Liver (tissue), 3 donors: ENCODE measurements around the gene RFPL3.

ENCODE experiments used
- FOXA1 ChIP-seq: IDR thresholded peaks from 2 replicates; pipeline ENCODE4 v1.6.1; 2016; ENCODE audit warnings: antibody characterized with exemption
- HNF4A ChIP-seq, 2 donors: conservative IDR thresholded peaks; 2 replicates each; pipeline ENCODE4 v1.6.1; 2016; ENCODE audit warnings: antibody characterized with exemption in 2 of 2, mild to moderate bottlenecking in 2 of 2
- JUND ChIP-seq, 2 donors: IDR thresholded peaks; 2 replicates each; pipeline ENCODE4 v1.6.1; 2016; ENCODE audit warnings: antibody characterized with exemption in 2 of 2
- TF ChIP-seq, protein P1 (sequence below): fragments of 150-350 bp; IDR thresholded peaks from 2 replicates; pipeline ENCODE4 v1.5.1; 2017; ENCODE audit warnings: improper control_type of control experiment, low read depth, low read length; ENCODE audit not compliant: missing input control
- TF ChIP-seq, protein P2 (sequence below): IDR thresholded peaks from 2 replicates; pipeline ENCODE4 v1.6.1; 2016; ENCODE audit warnings: antibody characterized with exemption
- TF ChIP-seq, protein P3 (sequence below): IDR thresholded peaks from 2 replicates; pipeline ENCODE4 v1.6.1; 2016; ENCODE audit warnings: antibody characterized with exemption, mild to moderate bottlenecking
- TF ChIP-seq, protein P4 (sequence below): IDR thresholded peaks from 2 replicates; pipeline ENCODE4 v1.6.1; 2016; ENCODE audit warnings: antibody characterized with exemption
- donor health status: healthy.
- donor health status: healthy.

DNA sequence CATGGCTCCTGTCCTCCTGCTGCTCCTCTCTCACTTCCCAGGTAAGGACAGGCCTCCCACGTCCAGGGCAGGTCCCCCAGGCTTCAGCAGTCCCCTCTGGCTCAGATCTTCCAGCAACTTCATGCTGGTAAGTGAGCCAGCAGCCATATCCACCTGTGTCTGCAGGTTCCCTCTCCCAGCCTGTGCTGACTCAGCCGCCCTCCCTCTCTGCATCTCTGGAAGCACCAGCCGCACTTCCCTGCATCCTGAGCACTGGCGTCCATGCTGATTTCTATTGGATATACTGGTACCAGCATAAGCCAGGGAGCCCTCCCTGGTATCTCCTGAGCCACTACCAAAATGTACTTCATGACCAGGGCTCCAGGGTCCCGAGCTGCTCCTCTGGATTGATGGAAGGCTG is 19.0 kb downstream of the RFPL3 start:
- TF ChIP-seq, protein P1, sequence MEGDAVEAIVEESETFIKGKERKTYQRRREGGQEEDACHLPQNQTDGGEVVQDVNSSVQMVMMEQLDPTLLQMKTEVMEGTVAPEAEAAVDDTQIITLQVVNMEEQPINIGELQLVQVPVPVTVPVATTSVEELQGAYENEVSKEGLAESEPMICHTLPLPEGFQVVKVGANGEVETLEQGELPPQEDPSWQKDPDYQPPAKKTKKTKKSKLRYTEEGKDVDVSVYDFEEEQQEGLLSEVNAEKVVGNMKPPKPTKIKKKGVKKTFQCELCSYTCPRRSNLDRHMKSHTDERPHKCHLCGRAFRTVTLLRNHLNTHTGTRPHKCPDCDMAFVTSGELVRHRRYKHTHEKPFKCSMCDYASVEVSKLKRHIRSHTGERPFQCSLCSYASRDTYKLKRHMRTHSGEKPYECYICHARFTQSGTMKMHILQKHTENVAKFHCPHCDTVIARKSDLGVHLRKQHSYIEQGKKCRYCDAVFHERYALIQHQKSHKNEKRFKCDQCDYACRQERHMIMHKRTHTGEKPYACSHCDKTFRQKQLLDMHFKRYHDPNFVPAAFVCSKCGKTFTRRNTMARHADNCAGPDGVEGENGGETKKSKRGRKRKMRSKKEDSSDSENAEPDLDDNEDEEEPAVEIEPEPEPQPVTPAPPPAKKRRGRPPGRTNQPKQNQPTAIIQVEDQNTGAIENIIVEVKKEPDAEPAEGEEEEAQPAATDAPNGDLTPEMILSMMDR: no peak
- TF ChIP-seq, protein P2, sequence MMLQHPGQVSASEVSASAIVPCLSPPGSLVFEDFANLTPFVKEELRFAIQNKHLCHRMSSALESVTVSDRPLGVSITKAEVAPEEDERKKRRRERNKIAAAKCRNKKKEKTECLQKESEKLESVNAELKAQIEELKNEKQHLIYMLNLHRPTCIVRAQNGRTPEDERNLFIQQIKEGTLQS: no peak
- TF ChIP-seq, protein P3, sequence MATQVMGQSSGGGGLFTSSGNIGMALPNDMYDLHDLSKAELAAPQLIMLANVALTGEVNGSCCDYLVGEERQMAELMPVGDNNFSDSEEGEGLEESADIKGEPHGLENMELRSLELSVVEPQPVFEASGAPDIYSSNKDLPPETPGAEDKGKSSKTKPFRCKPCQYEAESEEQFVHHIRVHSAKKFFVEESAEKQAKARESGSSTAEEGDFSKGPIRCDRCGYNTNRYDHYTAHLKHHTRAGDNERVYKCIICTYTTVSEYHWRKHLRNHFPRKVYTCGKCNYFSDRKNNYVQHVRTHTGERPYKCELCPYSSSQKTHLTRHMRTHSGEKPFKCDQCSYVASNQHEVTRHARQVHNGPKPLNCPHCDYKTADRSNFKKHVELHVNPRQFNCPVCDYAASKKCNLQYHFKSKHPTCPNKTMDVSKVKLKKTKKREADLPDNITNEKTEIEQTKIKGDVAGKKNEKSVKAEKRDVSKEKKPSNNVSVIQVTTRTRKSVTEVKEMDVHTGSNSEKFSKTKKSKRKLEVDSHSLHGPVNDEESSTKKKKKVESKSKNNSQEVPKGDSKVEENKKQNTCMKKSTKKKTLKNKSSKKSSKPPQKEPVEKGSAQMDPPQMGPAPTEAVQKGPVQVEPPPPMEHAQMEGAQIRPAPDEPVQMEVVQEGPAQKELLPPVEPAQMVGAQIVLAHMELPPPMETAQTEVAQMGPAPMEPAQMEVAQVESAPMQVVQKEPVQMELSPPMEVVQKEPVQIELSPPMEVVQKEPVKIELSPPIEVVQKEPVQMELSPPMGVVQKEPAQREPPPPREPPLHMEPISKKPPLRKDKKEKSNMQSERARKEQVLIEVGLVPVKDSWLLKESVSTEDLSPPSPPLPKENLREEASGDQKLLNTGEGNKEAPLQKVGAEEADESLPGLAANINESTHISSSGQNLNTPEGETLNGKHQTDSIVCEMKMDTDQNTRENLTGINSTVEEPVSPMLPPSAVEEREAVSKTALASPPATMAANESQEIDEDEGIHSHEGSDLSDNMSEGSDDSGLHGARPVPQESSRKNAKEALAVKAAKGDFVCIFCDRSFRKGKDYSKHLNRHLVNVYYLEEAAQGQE: no peak
- TF ChIP-seq JUND (IDR thresholded peaks at IDR 0.05): no peak
- no peak for TF ChIP-seq FOXA1
- TF ChIP-seq HNF4A (conservative IDR thresholded peaks at IDR 0.05): no peak
- TF ChIP-seq, protein P4, sequence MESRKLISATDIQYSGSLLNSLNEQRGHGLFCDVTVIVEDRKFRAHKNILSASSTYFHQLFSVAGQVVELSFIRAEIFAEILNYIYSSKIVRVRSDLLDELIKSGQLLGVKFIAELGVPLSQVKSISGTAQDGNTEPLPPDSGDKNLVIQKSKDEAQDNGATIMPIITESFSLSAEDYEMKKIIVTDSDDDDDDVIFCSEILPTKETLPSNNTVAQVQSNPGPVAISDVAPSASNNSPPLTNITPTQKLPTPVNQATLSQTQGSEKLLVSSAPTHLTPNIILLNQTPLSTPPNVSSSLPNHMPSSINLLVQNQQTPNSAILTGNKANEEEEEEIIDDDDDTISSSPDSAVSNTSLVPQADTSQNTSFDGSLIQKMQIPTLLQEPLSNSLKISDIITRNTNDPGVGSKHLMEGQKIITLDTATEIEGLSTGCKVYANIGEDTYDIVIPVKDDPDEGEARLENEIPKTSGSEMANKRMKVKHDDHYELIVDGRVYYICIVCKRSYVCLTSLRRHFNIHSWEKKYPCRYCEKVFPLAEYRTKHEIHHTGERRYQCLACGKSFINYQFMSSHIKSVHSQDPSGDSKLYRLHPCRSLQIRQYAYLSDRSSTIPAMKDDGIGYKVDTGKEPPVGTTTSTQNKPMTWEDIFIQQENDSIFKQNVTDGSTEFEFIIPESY: no peak
